Erythroblast (primary cell): ENCODE data around the gene CAMKK2.

Experiments used
- GATA1 ChIP-seq: IDR thresholded peaks from 2 replicates; pipeline ENCODE4 v1.6.1; 2011; ENCODE audit warnings: low read depth, mild to moderate bottlenecking, control low read depth, low read length, moderate library complexity
- POLR2A ChIP-seq: IDR thresholded peaks from 2 replicates; pipeline ENCODE4 v1.6.1; 2011; ENCODE audit warnings: mild to moderate bottlenecking, low read length

- no peak for TF ChIP-seq POLR2A
- TF ChIP-seq GATA1 = no peak
Measured at GRCh38 chr12:121217761-121218160, 78.7 kb downstream of the CAMKK2 start.
